GM19351 (cell line): ENCODE results near the gene RILPL1.
A peak's percentile ranks its signal among the peaks of the same experiment; 100 is the strongest.
"Not testable (repeated sequence)": the region's sequence is repeated elsewhere in the genome, so short reads cannot be mapped to it uniquely, and the experiment has no call there.

Experiments used
- ATAC-seq: cut with Tn5 transposase; IDR thresholded peaks from one replicate; pipeline ENCODE4 v1.9.1; 2021; ENCODE audit warnings: mild to moderate bottlenecking, moderate library complexity; ENCODE audit not compliant: unreplicated experiment

Gene RILPL1

DNA sequence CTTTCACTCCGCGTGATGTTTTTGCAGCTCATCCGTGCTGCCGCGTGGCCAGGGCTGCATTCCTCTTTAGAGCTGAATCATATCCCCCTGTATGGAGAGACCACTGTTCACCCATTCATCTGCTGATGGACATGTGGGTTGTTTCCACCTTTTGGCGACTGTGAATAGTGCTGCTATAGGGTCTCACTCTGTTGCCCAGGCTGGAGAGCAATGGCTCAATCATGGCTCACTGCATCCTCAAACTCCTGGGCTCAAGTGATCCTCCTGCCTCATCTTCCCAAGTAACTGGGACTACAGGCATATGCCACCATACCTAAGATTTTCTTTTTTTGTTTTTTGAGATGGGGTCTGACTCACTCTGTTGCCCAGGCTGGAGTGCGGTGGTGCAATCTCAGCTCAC, 36.5 kb downstream of the RILPL1 start:
- no peak for ATAC-seq

DNA sequence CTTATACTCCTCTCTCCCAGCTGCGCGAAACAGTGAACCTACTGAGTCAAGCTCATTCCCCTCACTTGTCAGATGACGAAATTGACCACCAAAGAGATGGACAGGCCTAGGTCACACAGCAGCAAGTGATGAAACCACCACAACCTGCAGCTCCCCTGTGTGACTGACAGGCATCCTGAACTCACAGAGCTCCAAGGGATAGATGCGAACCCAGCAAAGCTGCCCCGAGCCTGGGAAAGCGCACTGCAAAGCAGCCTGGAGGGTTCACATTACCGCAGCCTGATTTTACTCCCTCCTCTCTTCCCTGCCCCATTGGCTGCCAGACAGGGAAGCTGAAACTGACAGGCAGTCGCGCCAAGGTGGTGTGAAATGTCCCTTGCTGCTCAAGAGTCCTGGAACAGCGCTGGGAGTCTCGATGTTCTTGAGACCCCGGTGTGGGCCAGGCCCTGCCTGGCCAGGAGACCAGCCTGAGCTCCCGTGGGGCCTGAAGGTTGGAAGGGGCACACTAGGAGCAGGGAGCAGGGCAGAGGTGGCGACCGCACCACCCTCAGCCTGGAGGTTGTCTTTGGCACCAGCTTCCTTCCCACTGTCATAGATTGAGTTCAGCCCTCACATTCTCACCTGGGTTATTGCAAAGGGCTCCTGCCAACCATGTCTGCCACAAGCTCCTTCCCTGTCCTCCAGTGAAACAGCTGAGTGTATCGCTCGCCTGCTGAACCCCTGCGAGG, 39.2 kb downstream of the RILPL1 start:
- no peak for ATAC-seq

DNA sequence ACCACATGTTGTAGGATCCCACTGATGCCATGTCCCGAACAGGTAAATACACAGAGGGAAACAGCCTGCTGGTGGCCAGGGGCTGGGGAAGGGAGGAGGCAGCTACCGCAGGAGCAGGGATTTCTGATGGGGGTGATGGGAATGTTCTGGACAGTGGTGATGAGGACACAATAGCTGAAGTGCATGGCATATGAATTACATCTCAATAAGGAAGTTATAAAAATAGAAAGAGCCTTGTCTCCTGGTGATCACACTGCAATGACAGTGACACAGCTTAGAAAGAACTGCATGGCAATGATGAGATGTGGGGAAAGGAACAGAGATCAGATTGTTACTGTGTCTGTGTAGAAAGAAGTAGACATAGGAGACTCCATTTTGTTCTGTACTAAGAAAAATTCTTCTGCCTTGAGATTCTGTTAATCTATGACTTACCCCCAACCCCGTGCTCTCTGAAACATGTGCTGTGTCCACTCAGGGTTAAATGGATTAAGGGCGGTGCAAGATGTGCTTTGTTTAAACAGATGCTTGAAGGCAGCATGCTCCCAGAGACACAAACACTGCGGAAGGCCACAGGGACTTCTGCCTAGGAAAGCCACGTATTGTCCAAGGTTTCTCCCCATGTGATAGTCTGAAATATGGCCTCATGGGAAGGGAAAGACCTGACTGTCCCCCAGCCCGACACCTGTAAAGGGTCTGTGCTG, 41.0 kb downstream of the RILPL1 start:
- ATAC-seq: not testable (repeated sequence)

DNA sequence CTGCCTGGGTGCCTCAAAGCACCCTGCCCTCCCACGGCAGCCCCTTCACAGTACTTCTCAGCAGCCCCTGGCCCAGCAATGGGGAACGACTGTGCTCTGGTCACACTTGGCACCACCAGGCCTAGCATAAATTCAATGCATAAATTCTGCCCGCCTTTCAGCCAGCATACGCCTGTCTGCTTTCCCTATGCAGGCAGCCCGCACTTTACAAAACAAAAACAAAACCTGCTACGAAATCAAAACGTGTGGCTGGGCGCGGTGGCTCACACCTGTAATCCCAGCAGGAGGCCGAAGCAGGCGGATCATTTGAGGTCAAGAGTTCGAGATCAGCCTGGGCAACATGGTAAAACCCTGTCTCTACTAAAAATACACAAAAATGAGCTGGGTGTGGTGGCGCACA, 42.0 kb downstream of the RILPL1 start:
- ATAC-seq: no peak

DNA sequence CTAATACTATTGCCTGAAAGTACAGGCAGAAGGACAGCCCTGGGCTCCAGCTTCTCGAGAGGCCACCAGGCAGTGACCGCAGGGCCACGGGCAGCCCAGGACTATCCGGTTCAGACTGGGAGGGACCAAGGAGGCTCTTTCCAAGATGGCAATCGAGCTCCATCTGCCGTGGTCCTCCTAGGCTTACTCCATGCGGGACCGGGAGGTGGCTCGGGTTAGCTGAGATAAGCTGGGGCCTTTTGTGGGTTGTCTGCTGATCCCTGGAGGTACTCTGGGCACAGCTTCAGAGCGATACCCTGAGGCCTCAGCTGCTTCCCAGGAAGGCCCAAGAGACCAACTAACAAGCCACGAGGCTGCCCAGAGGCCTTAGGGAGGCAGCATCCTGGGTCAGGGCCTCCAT, 42.5 kb downstream of the RILPL1 start:
- ATAC-seq: no peak

DNA sequence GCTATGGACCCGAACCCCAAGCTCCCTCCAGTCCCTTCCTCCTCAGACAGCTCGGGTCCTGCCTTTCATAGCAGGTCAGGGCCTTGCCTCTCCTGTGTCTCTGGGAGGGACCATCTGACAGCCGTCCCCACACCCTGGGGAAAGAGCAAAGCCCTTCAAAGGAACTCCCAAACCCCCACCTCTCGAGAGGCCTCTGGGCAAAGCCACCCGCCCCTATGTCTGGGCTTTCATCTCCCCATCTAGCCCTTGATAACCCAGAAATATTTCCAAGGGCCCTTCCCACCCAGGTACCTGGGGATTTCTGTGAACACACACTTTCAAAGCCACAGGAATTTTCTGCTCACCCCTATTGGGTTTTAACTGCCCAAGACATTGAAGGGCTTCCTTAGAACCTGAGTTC, 43.4 kb downstream of the RILPL1 start:
- no peak for ATAC-seq

DNA sequence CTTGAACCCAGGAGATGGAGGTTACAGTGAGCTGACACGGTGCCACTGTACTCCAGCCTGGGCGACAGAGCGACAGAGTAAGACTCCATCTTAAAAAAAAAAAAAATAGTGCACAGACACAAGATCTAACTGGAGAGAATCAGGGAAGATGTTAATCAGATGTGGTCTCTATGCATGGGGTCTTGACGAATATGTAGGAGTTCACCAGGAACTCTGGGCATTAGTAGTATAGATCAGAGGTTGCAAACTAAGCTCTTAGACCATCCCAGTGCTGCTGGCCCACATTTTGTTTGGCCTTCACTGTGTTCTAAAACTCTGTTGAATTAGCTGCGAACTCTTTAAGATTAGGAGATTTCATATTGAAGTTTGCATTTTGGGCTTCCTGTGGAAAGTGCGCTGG, 43.9 kb downstream of the RILPL1 start:
- ATAC-seq: no peak

DNA sequence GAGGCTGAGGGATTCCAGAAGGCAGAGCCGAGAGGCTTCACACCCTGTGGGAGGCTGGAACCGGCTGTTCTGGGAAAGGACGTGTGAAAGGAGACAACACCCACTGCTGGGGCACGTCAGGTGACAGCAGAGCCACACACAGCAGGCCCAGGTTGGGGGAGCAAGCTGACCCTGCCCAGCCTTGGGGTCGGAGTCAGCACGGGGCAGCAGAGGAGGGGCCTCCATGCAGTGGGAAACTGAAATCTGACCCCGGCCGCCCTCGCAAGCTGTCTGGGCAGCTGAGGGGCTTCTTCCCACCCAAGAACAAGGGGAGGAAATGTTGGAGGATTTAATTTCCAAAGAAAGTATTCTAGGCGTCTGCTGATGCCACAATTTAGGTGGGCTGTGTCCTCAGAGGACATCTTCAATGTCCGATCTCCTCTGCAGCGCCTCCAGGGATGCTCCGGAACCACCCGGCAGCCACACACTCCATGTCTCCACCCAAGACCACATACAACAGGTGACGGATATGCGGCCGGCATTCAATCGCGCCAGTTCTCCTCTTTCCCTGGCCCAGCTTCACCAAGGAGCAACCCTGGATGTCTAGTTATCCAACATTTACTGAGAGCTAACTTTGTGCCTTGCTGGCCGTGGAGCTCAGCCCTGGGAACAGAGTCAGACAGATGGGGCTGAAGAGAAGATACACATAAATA, 44.8 kb downstream of the RILPL1 start:
- ATAC-seq: no peak

DNA sequence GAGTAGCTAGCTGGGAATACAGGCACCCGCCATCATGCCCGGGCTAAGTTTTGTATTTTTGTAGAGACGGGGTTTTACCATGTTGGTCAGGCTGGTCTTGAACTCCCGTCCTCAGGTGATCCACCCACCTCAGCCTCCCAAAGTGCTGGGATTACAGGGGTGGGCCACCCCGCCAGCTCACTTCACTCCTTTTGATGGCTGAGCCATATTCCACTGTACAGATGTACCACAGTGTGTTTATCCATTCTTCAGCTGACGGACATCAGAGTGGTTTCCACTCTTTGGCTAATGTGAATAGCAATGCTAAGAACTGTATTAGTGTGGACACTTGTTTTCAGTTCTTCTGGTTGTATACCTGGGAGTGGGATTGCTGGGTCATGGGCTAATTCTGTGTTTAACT, 46.1 kb downstream of the RILPL1 start:
- no peak for ATAC-seq

DNA sequence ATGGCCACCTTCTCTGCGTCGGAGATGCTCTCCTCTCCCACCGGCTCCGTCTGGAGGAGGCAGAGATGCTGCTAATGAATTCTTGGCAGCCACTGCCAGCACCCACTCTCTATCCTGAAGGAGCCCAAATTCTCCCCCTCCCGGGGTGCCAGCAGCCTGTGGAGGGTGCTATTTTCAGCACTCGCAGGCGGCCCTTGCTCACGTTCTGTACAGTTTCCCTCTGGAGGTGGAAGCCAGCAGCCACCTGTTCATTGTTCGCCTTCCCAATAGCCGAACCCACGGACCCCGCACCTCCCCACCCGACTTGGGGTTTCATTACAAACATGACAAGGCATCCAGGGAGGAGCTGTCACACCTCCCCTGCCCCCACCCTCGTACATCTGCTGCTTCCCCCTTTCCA, 47.8 kb downstream of the RILPL1 start:
- no peak for ATAC-seq

DNA sequence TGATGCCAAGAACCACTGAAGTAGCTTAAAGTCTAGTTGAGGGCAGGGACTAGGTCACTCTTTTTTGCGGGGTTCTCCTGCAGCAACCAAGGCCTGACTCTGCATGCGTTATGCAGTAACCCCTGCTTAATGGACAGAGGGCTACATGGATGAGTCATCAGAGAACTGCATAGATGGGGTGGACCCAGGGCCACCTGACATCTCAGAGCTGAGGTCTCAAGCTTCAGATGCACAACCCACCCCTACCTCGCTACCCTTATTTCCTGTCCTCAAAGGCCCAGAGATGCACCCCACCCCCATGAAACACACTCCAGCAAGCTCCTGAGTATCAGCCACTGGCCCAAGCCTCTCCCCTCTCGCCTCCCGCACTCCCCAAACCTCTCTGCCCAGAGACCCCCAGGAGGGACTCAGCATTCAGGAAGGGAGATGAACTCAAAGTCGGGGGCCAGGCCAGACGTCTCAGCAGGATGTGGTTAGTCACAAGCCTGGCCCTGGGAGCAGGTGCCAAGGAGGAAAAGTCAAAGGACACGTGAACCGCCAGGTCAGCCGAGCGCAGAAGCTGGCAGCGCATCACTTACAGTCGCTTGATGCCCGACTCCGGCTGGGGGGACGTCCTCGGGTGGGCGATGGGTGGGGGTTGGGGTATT, 49.8 kb downstream of the RILPL1 start:
- peak; percentile 50 for ATAC-seq

DNA sequence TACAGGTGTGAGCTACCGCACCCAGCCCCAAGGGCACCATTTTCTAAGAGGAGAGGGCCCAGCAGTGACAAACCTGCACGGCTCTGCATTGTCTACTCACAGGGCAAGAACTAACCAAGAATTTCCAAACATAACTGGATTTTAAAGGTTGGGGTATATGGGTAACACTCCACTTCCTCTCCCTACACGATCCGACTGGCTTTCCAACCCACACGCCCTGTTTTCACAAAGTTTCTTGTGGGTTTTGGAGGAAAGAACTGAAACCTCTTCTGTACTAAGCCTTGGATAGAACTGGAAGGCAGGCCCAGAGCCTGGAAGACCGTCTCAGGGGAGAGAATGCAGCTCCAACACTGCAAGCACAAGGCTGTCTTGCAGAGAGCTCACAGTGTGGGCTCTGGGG, 50.6 kb downstream of the RILPL1 start:
- no peak for ATAC-seq

DNA sequence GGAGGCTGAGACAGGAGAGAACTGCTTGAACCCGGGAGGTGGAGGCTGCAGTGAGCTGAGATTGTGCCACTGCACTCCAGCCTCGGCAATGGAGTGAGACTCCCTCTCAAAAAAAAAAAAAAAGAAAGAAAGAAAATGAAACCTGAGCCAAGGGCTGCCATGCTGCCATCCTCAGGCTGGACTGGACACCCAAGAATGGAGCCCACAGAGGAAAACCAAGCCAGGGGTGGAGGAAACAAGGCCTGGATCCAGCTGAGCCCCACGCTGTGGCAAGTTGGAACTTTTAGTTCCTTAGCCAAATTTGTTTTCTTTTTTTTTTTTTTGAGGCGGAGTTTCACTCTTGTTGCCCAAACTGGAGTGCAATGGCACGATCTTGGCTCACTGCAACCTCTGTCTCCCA, 52.3 kb downstream of the RILPL1 start:
- ATAC-seq: not testable (repeated sequence)

DNA sequence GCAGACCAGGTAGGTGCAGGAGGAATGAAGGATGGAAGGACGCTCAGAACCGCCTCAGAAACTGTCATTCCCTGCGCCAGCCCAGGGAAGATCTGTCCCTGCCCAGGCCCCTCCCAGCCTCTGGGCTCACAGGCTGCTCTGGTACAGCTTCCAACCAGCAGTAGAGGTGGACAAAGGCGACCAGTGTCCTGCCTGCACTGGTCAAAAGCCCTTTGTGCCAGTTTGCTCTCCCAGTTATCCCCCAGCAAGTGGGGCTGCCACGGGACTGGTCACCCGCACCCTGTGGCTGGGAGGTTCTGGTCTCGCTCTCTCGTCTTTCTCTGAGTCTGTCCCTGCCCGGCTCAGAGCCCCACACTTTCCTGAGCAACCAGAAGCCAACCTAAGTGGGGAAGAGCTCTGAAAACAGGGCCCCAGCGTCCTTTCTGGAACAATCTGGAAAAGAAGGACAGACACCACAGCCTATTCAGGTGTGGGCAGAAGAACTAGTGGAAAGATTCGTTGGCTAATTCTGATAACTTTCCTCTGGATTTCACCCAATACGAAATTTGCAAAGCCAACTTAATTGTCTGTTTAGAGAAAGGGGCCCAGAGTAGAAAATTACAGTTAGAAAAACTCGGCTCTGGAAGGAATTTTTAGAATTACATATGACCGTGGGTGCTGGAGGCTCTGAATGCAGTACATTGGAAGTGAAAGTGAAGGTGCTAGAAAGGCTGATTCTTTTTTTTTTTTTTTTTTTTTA, 53.9 kb downstream of the RILPL1 start:
- ATAC-seq: no peak

DNA sequence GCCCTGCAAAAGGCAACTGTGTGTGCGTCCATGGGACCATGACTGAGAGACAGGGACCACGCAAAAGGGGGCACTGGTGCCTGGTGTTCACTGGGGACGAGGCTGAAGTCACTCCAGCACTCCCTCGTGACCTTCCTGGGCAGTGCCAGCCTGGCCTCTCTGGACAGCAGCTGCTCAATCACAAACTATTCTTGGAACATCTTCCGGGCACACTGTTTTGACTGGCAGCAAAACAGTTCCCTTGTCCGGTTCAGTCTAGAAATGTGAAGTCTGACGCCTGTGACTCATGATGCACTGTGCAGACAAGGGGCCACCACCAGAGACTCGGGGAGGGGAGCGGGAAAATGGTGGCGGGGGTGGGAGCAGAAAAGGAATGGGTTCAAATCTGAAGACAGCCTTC, 54.8 kb downstream of the RILPL1 start:
- ATAC-seq: no peak

DNA sequence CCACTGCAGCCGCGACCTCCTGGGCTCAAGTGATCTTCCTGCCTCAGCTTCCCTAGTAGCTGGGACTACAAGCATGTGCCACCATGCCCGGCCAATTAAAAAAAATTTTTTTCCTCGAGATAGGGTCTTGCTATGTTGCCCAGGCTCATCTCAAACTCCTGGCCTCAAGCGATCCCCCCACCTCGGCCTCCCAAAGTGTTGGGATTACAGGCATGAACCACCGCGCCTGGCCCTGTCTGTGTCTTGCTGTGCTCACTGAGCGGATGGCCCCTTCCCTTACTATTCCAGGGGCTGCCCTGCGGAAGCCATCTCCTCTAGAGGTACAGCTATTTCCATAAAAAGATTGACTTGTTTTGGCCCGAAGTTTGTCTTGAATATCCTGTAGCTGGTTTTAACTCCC, 55.5 kb downstream of the RILPL1 start:
- no peak for ATAC-seq

DNA sequence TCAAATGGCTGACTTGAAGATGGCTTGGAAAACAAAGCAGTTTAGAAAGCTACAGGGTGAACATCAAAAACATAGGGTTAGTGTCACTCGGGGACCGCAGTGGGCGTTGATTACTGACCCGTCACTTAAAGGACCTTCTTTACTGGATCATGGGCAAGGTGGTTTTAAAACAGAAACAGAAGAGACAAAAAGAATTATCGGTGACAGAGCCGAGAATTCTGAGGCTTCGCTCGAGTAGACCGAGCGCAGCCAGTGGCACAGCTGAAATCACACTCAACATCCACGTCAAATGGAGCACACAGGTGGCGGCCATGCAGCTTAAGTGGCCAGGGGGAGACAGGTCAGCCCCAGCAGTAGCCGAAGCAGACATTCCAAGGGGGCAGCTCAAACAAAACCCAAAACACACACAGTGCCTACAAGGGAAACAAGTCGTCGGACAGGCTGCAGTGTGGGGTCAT, 58.2 kb downstream of the RILPL1 start:
- no peak for ATAC-seq

DNA sequence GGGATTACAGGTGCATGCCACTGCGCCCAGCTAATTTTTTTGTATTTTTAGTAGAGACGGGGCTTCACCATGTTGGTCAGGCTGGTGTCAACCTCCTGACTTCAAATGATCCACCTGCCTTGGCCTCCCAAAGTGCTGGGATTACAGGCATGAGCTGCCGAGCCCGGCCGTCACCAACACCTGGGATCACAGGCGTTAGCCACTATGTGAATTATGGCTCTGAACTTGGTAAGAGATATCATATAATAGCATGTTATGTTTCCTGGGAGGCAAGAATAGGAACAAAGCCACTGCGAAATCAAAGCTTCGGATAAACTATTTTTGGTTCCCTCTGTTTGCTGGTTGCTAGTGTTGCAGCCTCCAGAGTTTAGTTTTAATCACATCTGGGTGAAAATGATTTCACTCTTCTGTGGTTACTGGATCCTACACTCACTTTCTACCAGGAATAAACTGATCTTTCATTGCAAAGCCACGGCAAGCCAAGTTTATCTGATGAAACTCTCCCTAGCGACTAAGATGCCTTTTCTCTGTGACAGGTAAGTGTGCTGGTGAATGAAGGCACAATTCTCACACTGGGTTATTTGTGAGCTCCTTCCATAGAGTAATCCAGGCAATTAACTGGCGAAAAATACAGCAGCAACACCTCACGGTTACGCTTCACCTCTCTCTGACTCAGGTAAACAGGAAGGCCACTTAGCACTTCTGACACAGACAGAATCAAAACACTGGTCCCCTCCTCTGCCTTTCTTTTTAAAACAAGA, 58.9 kb downstream of the RILPL1 start:
- no peak for ATAC-seq

DNA sequence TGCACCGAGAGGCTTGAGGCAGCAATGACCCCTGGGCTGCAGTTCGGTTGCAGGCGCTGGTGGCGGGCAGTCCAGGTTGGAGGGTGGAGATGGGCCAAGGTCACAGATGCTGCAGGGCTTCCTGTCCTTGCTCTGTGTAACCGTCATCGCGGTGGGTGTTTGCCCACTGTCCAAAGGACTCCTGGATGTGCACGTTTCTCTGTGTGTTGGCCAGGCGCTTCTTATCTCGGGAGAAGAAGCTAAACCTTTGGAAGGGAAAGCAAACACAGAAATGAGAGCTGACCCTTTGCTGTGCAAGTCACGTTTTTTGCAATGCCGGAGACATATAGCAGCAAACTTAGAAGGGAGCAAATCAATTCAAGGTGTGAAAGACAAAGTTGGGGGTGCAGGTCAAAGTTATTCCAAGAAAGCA, 61.1 kb downstream of the RILPL1 start:
- ATAC-seq: no peak
